ENCODE data around the gene AFAP1L2.

The AFAP1L2 gene

GRCh38 chr10:114328441-114328812 lies 75.9 kb downstream of the AFAP1L2 start:
- DNase-seq: no peak
- H3K27me3 ChIP-seq (ENCODE audit: insufficient read depth, low read depth, severe bottlenecking): no peaks in the 10 kb centered on the region
- H3K9me3 ChIP-seq (ENCODE audit: severe bottlenecking): no peaks in the 10 kb centered on the region
- no peak for TF ChIP-seq CTCF (IDR thresholded peaks at IDR 0.05; ENCODE audit: low read depth, low read length)
- no peaks in the 10 kb centered on the region for H3K36me3 ChIP-seq
- no peak overlapping the region for H3K27ac ChIP-seq
- no peak overlapping the region for H3K4me3 ChIP-seq (ENCODE audit: low read depth, low read length)

- Histone ChIP-seq H3K36me3 (no peaks in the 10 kb centered on the region), H3K4me3 (ENCODE audit: low read depth, low read length) (no peak overlapping the region), H3K27ac (no peak overlapping the region), H3K27me3 (ENCODE audit: insufficient read depth, low read depth, severe bottlenecking) (no peaks in the 10 kb centered on the region), H3K9me3 (ENCODE audit: severe bottlenecking) (no peaks in the 10 kb centered on the region)
- TF ChIP-seq CTCF (IDR thresholded peaks at IDR 0.05; ENCODE audit: low read depth, low read length): no peak
- DNase-seq: no peak
Observed at GRCh38 chr10:114327537-114328440, 76.5 kb downstream of the AFAP1L2 start.

GRCh38 chr10:114326795-114327194 lies 77.5 kb downstream of the AFAP1L2 start:
- no peak for TF ChIP-seq CTCF (IDR thresholded peaks at IDR 0.05; ENCODE audit: low read depth, low read length)
- Histone ChIP-seq H3K27me3 (ENCODE audit: insufficient read depth, low read depth, severe bottlenecking) (no peaks in the 10 kb centered on the region), H3K36me3 (no peaks in the 10 kb centered on the region), H3K4me3 (ENCODE audit: low read depth, low read length) (no peak overlapping the region), H3K9me3 (ENCODE audit: severe bottlenecking) (no peaks in the 10 kb centered on the region), H3K27ac (no peak overlapping the region)
- no peak for DNase-seq

GRCh38 chr10:114323023-114323422 lies 81.3 kb downstream of the AFAP1L2 start:
- DNase-seq: no peak
- TF ChIP-seq CTCF (IDR thresholded peaks at IDR 0.05; ENCODE audit: low read depth, low read length): no peak
- no peak overlapping the region for H3K27ac ChIP-seq
- no peaks in the 10 kb centered on the region for H3K36me3 ChIP-seq
- H3K27me3 ChIP-seq (ENCODE audit: insufficient read depth, low read depth, severe bottlenecking): no peaks in the 10 kb centered on the region
- no peak overlapping the region for H3K4me3 ChIP-seq (ENCODE audit: low read depth, low read length)
- H3K9me3 ChIP-seq (ENCODE audit: severe bottlenecking): no peaks in the 10 kb centered on the region

- Histone ChIP-seq H3K27me3 (ENCODE audit: insufficient read depth, low read depth, severe bottlenecking) (no peaks in the 10 kb centered on the region), H3K9me3 (ENCODE audit: severe bottlenecking) (no peaks in the 10 kb centered on the region), H3K4me3 (ENCODE audit: low read depth, low read length) (no peak overlapping the region), H3K27ac (no peak overlapping the region), H3K36me3 (no peaks in the 10 kb centered on the region)
- TF ChIP-seq CTCF (IDR thresholded peaks at IDR 0.05; ENCODE audit: low read depth, low read length): no peak
- no peak for DNase-seq
Observed at GRCh38 chr10:114322344-114322743, 82.0 kb downstream of the AFAP1L2 start.
